Liver (tissue), 3 donors: ENCODE measurements around the gene PC.

Experiments
- EGR1 ChIP-seq, 2 donors: IDR thresholded peaks; 2 replicates each; pipeline ENCODE4 v1.6.1; 2016 to 2018; ENCODE audit warnings: antibody characterized with exemption in 2 of 2, low read depth in 2 of 2
- GABPA ChIP-seq, 2 donors: IDR thresholded peaks in 1 of 2; conservative IDR thresholded peaks in 1 of 2; 2 replicates each; pipeline ENCODE4 v1.6.1; 2016; ENCODE audit warnings: antibody characterized with exemption in 2 of 2, mild to moderate bottlenecking in 1 of 2, moderate library complexity in 1 of 2
- MAX ChIP-seq: IDR thresholded peaks from 2 replicates; pipeline ENCODE4 v1.6.1; 2016; ENCODE audit warnings: antibody characterized with exemption
- RAD21 ChIP-seq, 2 donors: IDR thresholded peaks; 2 replicates each; pipeline ENCODE4 v1.6.1; 2016; ENCODE audit warnings: antibody characterized with exemption in 2 of 2, mild to moderate bottlenecking in 2 of 2
- TAF1 ChIP-seq: conservative IDR thresholded peaks from 2 replicates; pipeline ENCODE4 v1.6.1; 2016; ENCODE audit warnings: antibody characterized with exemption, mild to moderate bottlenecking
- ZBTB33 ChIP-seq: IDR thresholded peaks from 2 replicates; pipeline ENCODE4 v1.6.1; 2016; ENCODE audit warnings: antibody characterized with exemption
- TF ChIP-seq, protein P1 (sequence below): fragments of 150-350 bp; IDR thresholded peaks from 2 replicates; pipeline ENCODE4 v1.5.1; 2017; ENCODE audit warnings: improper control_type of control experiment, low read depth, low read length; ENCODE audit not compliant: missing input control
- donor health status: healthy.
- donor health status: healthy.

GRCh38 chr11:66957971-66958231, 282 bp downstream of the PC start:
- TF ChIP-seq, protein P1, sequence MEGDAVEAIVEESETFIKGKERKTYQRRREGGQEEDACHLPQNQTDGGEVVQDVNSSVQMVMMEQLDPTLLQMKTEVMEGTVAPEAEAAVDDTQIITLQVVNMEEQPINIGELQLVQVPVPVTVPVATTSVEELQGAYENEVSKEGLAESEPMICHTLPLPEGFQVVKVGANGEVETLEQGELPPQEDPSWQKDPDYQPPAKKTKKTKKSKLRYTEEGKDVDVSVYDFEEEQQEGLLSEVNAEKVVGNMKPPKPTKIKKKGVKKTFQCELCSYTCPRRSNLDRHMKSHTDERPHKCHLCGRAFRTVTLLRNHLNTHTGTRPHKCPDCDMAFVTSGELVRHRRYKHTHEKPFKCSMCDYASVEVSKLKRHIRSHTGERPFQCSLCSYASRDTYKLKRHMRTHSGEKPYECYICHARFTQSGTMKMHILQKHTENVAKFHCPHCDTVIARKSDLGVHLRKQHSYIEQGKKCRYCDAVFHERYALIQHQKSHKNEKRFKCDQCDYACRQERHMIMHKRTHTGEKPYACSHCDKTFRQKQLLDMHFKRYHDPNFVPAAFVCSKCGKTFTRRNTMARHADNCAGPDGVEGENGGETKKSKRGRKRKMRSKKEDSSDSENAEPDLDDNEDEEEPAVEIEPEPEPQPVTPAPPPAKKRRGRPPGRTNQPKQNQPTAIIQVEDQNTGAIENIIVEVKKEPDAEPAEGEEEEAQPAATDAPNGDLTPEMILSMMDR = no peak
- TF ChIP-seq ZBTB33 = no peak
- no peak for TF ChIP-seq GABPA (IDR thresholded peaks at IDR 0.05 in 1 of 2, conservative IDR thresholded peaks at IDR 0.05 in 1 of 2)
- TF ChIP-seq RAD21 (IDR thresholded peaks at IDR 0.05) = no peak
- TF ChIP-seq EGR1 (IDR thresholded peaks at IDR 0.05; ENCODE audit: low read depth in 2 of 2) = no peak
- TF ChIP-seq TAF1 = no peak
- TF ChIP-seq MAX = no peak
